Stimulated activated CD4-positive, alpha-beta T cell treated with anti-CD3 and anti-CD28 coated beads, Interleukin-2, amount 100 ng/mL, for 24 hours (primary cell): ENCODE data around the gene FGFBP1.
"Not testable (repeated sequence)": the region's sequence is repeated elsewhere in the genome, so short reads cannot be mapped to it uniquely, and the experiment has no call there.

Experiments used
- DNase-seq, 2 donors: peaks; one replicate each; pipeline ENCODE4 v3.0.0-alpha.2; 2020

FGFBP1 gene

GRCh38 chr4:15944895-15945294 is 6.4 kb upstream of the FGFBP1 start:
- no peak for DNase-seq

GRCh38 chr4:15942283-15942682 is 3.7 kb upstream of the FGFBP1 start:
- no peak for DNase-seq

- no peak for DNase-seq
Measured at GRCh38 chr4:15938182-15938581, 358 bp downstream of the FGFBP1 start.

- DNase-seq, result no peak
Measured at GRCh38 chr4:15936495-15936894, 2.0 kb downstream of the FGFBP1 start.

GRCh38 chr4:15935504-15936402 is 2.8 kb downstream of the FGFBP1 start:
- no peak for DNase-seq

GRCh38 chr4:15934259-15934658 is 4.3 kb downstream of the FGFBP1 start:
- DNase-seq, result no peak

GRCh38 chr4:15931451-15932210 is 6.9 kb downstream of the FGFBP1 start:
- no peak for DNase-seq

- no peak for DNase-seq
Measured at GRCh38 chr4:15930314-15930713, 8.2 kb downstream of the FGFBP1 start.

GRCh38 chr4:15929540-15929939 is 9.0 kb downstream of the FGFBP1 start:
- DNase-seq, result no peak

GRCh38 chr4:15928883-15929282 is 9.7 kb downstream of the FGFBP1 start:
- no peak for DNase-seq

- no peak for DNase-seq
Measured at GRCh38 chr4:15926486-15926885, 12.1 kb downstream of the FGFBP1 start.

GRCh38 chr4:15925830-15926229 is 12.7 kb downstream of the FGFBP1 start:
- DNase-seq, result no peak

- no peak for DNase-seq
Measured at GRCh38 chr4:15921592-15921932, 17.0 kb downstream of the FGFBP1 start.

GRCh38 chr4:15920723-15921591 is 17.6 kb downstream of the FGFBP1 start:
- DNase-seq, result no peak

- no peak for DNase-seq
Measured at GRCh38 chr4:15918484-15919129, 19.9 kb downstream of the FGFBP1 start.

- no peak for DNase-seq
Measured at GRCh38 chr4:15917297-15917696, 21.2 kb downstream of the FGFBP1 start.

GRCh38 chr4:15916358-15916757 is 22.2 kb downstream of the FGFBP1 start:
- not testable (repeated sequence) for DNase-seq

- DNase-seq, result no peak
Measured at GRCh38 chr4:15914736-15915135, 23.8 kb downstream of the FGFBP1 start.

- DNase-seq, result no peak
Measured at GRCh38 chr4:15914291-15914690, 24.2 kb downstream of the FGFBP1 start.

- DNase-seq, result no peak
Measured at GRCh38 chr4:15913631-15913970, 24.9 kb downstream of the FGFBP1 start.

GRCh38 chr4:15912961-15913630 is 25.4 kb downstream of the FGFBP1 start:
- no peak for DNase-seq

- no peak for DNase-seq
Measured at GRCh38 chr4:15912236-15912635, 26.3 kb downstream of the FGFBP1 start.
